PC-9 (cell line): ENCODE measurements around the gene VAMP4. TPM values are rescaled to one million over a fixed set of nuclear protein-coding genes. Genes with fewer than 3 reads are reported as not detected.
"Not testable (repeated sequence)": the region's sequence is repeated elsewhere in the genome, so short reads cannot be mapped to it uniquely, and the experiment has no call there.

Experiments used
- BruUV-seq: library from RNA; stranded (reverse); fragments of 400-500 nt; replicated peaks from 2 replicates; lab custom pipeline; 2021; lab: Mats Ljungman, UMichigan
- CTCF ChIA-PET: fragments of 300-600 bp; sonication (Branson Sonifier 250); formaldehyde crosslinking; loops from one replicate; lab custom pipeline; 2022; ENCODE audit warnings: antibody characterized with exemption; lab: Charles Lee
- POLR2A ChIA-PET: fragments of 300-600 bp; sonication (Branson Sonifier 250); formaldehyde crosslinking; loops from one replicate; lab custom pipeline; 2022; ENCODE audit warnings: antibody characterized with exemption; ENCODE audit not compliant: unreplicated experiment; lab: Charles Lee
- DNase-seq, 2 experiments: peaks; one replicate each; pipeline versions ENCODE4 v3.0.0 to v3.0.0-alpha.2; 2015 to 2022; ENCODE audit warnings: mixed read lengths in 1 of 2
- H2AFZ ChIP-seq: fragments of 200-600 bp; sonication (generic); 2 replicates; pipeline ENCODE4 v1.8.1; 2017; ENCODE audit warnings: antibody characterized with exemption
- H3F3A ChIP-seq: fragments of 200-600 bp; sonication (generic); 2 replicates; pipeline ENCODE4 v1.8.1; 2017; ENCODE audit warnings: antibody characterized with exemption, mild to moderate bottlenecking, low read depth; ENCODE audit not compliant: insufficient read depth
- H3K27ac ChIP-seq: fragments of 200-600 bp; sonication (generic); 2 replicates; pipeline ENCODE4 v1.6.1; 2016; ENCODE audit warnings: mixed run types
- H3K27me3 ChIP-seq: fragments of 200-600 bp; sonication (generic); 2 replicates; pipeline ENCODE4 v1.6.1; 2016; ENCODE audit warnings: low read depth, mixed run types; ENCODE audit not compliant: insufficient read depth
- H3K36me3 ChIP-seq: fragments of 200-600 bp; sonication (generic); 2 replicates; pipeline ENCODE4 v1.6.1; 2016; ENCODE audit warnings: low read depth, mixed run types
- H3K4me1 ChIP-seq: fragments of 200-600 bp; sonication (generic); replicated peaks from 2 replicates; pipeline ENCODE4 v1.6.1; 2016; ENCODE audit warnings: mixed run types; ENCODE audit not compliant: insufficient read depth
- H3K4me2 ChIP-seq: fragments of 200-600 bp; sonication (generic); 2 replicates; pipeline ENCODE4 v1.6.1; 2017; ENCODE audit warnings: mixed run types
- H3K4me3 ChIP-seq: fragments of 200-600 bp; sonication (generic); 2 replicates; pipeline ENCODE4 v1.6.1; 2016; ENCODE audit warnings: mixed run types
- H3K79me2 ChIP-seq: fragments of 200-600 bp; sonication (generic); 2 replicates; pipeline ENCODE4 v1.6.1; 2017; ENCODE audit warnings: low read depth, mixed run types
- H3K9me2 ChIP-seq: fragments of 200-600 bp; sonication (generic); 2 replicates; pipeline ENCODE4 v1.8.1; 2017; ENCODE audit warnings: mild to moderate bottlenecking; ENCODE audit not compliant: insufficient read depth
- H3K9me3 ChIP-seq: fragments of 200-600 bp; sonication (generic); 2 replicates; pipeline ENCODE4 v1.8.1; 2016; ENCODE audit warnings: low read depth; ENCODE audit not compliant: insufficient read depth
- H4K20me1 ChIP-seq: fragments of 200-600 bp; sonication (generic); 2 replicates; pipeline ENCODE4 v1.8.1; 2017; ENCODE audit not compliant: insufficient read depth
- EZH2 ChIP-seq: fragments of 200-600 bp; sonication (generic); IDR thresholded peaks from 2 replicates; pipeline ENCODE4 v1.8.0; 2017; ENCODE audit warnings: antibody characterized with exemption, low read depth
- intact Hi-C: fragments of 100-400 bp; cut with micrococcal nuclease; formaldehyde crosslinking; loops from one replicate; pipeline ENCODE4 v1.10.0; 2022; ENCODE audit not compliant: unreplicated experiment
- total RNA-seq: library from RNA; stranded (reverse); gene quantifications from 2 replicates; pipeline ENCODE4 v1.2.3, GENCODE V29; 2021
- TF ChIP-seq, protein P1 (sequence below): fragments of 200-600 bp; sonication (generic); conservative IDR thresholded peaks from 2 replicates; pipeline ENCODE4 v1.6.1; 2017; ENCODE audit warnings: mixed run types, antibody characterized with exemption, mild to moderate bottlenecking, moderate library complexity

Gene VAMP4
- total RNA-seq, 1 experiment from 2014 or later: 9.8 TPM

DNA sequence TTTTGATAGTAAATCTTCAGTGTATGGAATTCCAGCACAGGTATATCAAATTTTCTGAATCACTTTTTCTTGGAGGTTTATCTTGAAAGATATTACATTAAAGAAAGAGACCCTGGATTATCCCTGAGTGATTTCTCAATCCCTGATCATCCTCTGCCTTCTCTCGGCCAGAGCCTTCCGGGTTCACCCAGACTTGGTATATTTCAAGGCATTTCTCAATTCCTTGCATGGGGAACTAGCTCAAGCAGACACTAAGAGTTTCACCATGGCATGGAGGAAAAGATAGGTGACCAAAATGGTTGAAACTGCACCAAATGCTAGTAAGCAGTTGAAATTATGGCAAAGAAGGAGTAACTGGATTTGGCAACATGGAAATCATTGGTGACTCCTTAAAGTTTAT is 5.7 kb downstream of the VAMP4 start:
- Histone ChIP-seq H3K4me1 (peaks cover 13% of the 10 kb centered on the region; the same call in 1 of the 2 replicates), H3K4me3 (no peak overlapping the region), H3K27ac (no peak overlapping the region), H3K4me2 (no peak overlapping the region), H2AFZ (no peak overlapping the region), H3K9me2 (0 out of 2 replicates have a peak, but pooled peaks cover 3% of the 10 kb centered on the region), H3K79me2 (peaks cover 7% of the 10 kb centered on the region; the same call in 1 of the 2 replicates), H3K27me3 (no peaks in the 10 kb centered on the region), H3K9me3 (no peaks in the 10 kb centered on the region), H3F3A (no peaks in the 10 kb centered on the region), H3K36me3 (no peaks in the 10 kb centered on the region), H4K20me1 (no peaks in the 10 kb centered on the region)
- ChIA-PET CTCF (no interaction called here), POLR2A (no interaction called here)
- TF ChIP-seq, protein P1, sequence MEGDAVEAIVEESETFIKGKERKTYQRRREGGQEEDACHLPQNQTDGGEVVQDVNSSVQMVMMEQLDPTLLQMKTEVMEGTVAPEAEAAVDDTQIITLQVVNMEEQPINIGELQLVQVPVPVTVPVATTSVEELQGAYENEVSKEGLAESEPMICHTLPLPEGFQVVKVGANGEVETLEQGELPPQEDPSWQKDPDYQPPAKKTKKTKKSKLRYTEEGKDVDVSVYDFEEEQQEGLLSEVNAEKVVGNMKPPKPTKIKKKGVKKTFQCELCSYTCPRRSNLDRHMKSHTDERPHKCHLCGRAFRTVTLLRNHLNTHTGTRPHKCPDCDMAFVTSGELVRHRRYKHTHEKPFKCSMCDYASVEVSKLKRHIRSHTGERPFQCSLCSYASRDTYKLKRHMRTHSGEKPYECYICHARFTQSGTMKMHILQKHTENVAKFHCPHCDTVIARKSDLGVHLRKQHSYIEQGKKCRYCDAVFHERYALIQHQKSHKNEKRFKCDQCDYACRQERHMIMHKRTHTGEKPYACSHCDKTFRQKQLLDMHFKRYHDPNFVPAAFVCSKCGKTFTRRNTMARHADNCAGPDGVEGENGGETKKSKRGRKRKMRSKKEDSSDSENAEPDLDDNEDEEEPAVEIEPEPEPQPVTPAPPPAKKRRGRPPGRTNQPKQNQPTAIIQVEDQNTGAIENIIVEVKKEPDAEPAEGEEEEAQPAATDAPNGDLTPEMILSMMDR: no peak
- TF ChIP-seq EZH2: no peak
- intact Hi-C loops: no loop called here
- no peak for DNase-seq
- BruUV-seq: no TSS peak

DNA sequence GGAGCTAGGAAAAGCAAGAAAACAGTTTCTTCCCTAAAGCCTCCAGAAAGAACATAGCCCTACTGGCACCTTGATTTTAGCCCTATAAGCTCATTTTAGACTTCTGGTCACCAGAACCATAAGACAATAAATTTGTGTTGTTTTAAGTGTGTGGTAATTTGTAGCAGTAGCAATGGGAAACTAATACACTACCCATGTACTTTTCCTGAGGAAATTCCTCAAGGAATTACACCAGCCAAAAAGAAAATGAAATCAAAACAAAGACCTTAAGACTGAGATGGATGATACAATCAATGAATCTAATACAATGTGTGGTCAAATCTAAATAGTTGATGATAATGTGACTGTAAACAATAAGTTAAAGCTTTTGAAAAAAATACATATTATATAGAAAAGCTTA is 11.8 kb downstream of the VAMP4 start:
- DNase-seq: no peak
- no peak overlapping the region for H2AFZ ChIP-seq
- no peaks in the 10 kb centered on the region for H3F3A ChIP-seq
- no peaks in the 10 kb centered on the region for H4K20me1 ChIP-seq
- H3K36me3 ChIP-seq: 0 out of 2 replicates have a peak, but pooled peaks cover 3% of the 10 kb centered on the region
- BruUV-seq: no TSS peak
- no peaks in the 10 kb centered on the region for H3K9me3 ChIP-seq
- ChIA-PET CTCF (interaction anchor here (0.7 kb wide), 1 partner anchor 85 kb away, joined by 3 read pairs; no protein-coding TSS in a partner anchor), POLR2A (interaction anchor here (0.6 kb wide), 1 partner anchor 806 kb away, joined by 3 read pairs; no protein-coding TSS in a partner anchor)
- no peak overlapping the region for H3K4me2 ChIP-seq
- no peak for TF ChIP-seq EZH2
- TF ChIP-seq, protein P1: no peak
- H3K27ac ChIP-seq: no peak overlapping the region
- intact Hi-C loops: no loop called here
- H3K9me2 ChIP-seq: no peaks in the 10 kb centered on the region
- H3K79me2 ChIP-seq: no peaks in the 10 kb centered on the region
- no peaks in the 10 kb centered on the region for H3K4me1 ChIP-seq
- no peaks in the 10 kb centered on the region for H3K27me3 ChIP-seq
- H3K4me3 ChIP-seq: no peak overlapping the region

DNA sequence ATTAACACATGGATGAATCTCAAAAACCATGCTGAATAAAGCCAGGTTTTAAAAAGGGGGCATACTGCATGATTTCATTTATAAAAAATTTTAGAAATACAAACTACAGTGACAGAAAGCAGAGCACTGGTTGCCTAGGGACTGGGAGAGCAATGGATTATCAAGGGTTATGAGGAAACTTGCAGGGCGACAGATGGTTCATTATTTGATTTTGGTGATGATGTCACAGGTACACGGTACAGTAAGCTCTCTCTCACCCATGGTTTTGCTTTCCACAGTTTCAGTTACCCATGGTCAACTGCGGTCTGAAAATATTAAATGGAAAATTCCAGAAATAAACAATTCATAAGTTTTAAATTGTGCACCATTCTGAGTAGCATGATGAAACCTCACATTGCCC is 14.1 kb downstream of the VAMP4 start:
- no peaks in the 10 kb centered on the region for H4K20me1 ChIP-seq
- H3K4me2 ChIP-seq: no peak overlapping the region
- H3K27ac ChIP-seq: no peak overlapping the region
- no peaks in the 10 kb centered on the region for H3K79me2 ChIP-seq
- no peak overlapping the region for H2AFZ ChIP-seq
- no peaks in the 10 kb centered on the region for H3K4me1 ChIP-seq
- 0 out of 2 replicates have a peak, but pooled peaks cover 3% of the 10 kb centered on the region for H3K36me3 ChIP-seq
- H3F3A ChIP-seq: no peaks in the 10 kb centered on the region
- H3K9me2 ChIP-seq: no peaks in the 10 kb centered on the region
- ChIA-PET POLR2A (no interaction called here), CTCF (no interaction called here)
- intact Hi-C loops: no loop called here
- no TSS peak for BruUV-seq
- H3K4me3 ChIP-seq: no peak overlapping the region
- peaks cover 4% of the 10 kb centered on the region for H3K9me3 ChIP-seq
- TF ChIP-seq, protein P1: no peak
- no peak for TF ChIP-seq EZH2
- no peaks in the 10 kb centered on the region for H3K27me3 ChIP-seq
- no peak for DNase-seq

DNA sequence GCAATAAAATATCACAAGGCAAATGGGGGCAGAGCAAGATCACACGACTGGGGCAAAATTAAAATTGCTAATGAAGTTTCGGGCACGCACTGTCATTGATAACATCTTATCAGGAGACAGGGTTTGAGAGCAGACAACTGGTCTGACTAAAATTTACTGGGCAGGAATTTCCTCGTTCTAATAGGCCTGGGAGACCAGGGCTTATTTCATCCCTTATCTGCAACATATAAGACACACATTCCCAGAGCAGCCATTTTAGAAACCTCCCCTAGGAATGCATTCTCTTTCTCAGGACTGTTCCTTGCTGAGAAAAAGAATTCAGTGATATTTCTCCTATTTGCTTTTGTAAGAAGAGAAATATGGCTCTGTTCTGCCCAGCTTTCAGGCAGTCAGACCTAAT is 18.7 kb downstream of the VAMP4 start:
- H4K20me1 ChIP-seq, intact Hi-C loops, H3F3A ChIP-seq, BruUV-seq, H3K9me2 ChIP-seq, CTCF ChIA-PET, POLR2A ChIA-PET, DNase-seq, H3K4me2 ChIP-seq, H3K27me3 ChIP-seq, H3K79me2 ChIP-seq, H3K4me3 ChIP-seq, H2AFZ ChIP-seq, H3K4me1 ChIP-seq, H3K36me3 ChIP-seq, H3K27ac ChIP-seq: not testable (repeated sequence)
- peaks cover 16% of the 10 kb centered on the region for H3K9me3 ChIP-seq
